Measurements from ENCODE around the gene FRMD4A. TPM values are rescaled to one million over a fixed set of nuclear protein-coding genes. Genes with fewer than 3 reads are reported as not detected.

The FRMD4A gene
- total and polyA plus RNA-seq, 10 of the 15 experiments (the other 5 are each of a cell fraction or from before 2014, with no cell fraction given) = 17.8 to 75.2 (median 39.1) TPM

- Histone ChIP-seq H3K4me1 (ENCODE audit: control insufficient read depth, insufficient read depth, low read length) (peaks cover 14% of the 10 kb centered on the region), H3K27me3 (replicated peaks in 1 of 2; ENCODE audit: control insufficient read depth in 2 of 2, insufficient read depth in 2 of 2, low read length in 1 of 2) (no peaks in the 10 kb centered on the region), H3K36me3 (ENCODE audit: control insufficient read depth in 2 of 2, insufficient read depth in 2 of 2, low read length in 1 of 2) (no peaks in the 10 kb centered on the region), H2AFZ (ENCODE audit: control insufficient read depth, low read depth, low read length) (no peak overlapping the region), H3K79me2 (ENCODE audit: control insufficient read depth, insufficient read depth, low read length) (no peaks in the 10 kb centered on the region), H3K4me2 (ENCODE audit: control insufficient read depth, insufficient read depth) (no peak overlapping the region), H3K9ac (ENCODE audit: control insufficient read depth, insufficient read depth, low read length) (no peak overlapping the region), H3K27ac (ENCODE audit: control insufficient read depth, insufficient read depth) (no peak overlapping the region), H4K20me1 (ENCODE audit: control insufficient read depth, insufficient read depth) (no peaks in the 10 kb centered on the region), H3K4me3 (no peak overlapping the region), H3K9me3 (replicated peaks; ENCODE audit: control insufficient read depth, insufficient read depth, low read length) (no peaks in the 10 kb centered on the region)
- ChIA-PET SMC1A (ENCODE audit: uncharacterized antibody, unreplicated experiment) (interaction anchor here (0.7 to 1.2 kb wide), 2 partner anchors 10 to 406 kb away, joined by 3 to 4 read pairs; no protein-coding TSS in a partner anchor), POLR2A (no interaction called here), RAD21 (ENCODE audit: unreplicated experiment) (interaction anchor here (1.1 kb wide), 1 partner anchor 97 kb away, joined by 3 read pairs; no protein-coding TSS in a partner anchor), CTCF (interaction anchor here (0.6 to 1.7 kb wide), 2 partner anchors 12 to 96 kb away, joined by 3 read pairs; no protein-coding TSS in a partner anchor)
- DNase-seq (ENCODE audit: low read depth, low spot score) (no peak), ATAC-seq (no peak), FAIRE-seq (no peak)
- BruUV-seq (replicated peaks) = no TSS peak
- 51% methylated on average over 8 of the region's 8 CpGs for WGBS (ENCODE audit: insufficient coverage, insufficient replicate concordance, low lambda C conversion rate, missing lambda C conversion rate)
- intact Hi-C loops (cut with micrococcal nuclease; ENCODE audit: unreplicated experiment) (no loop called here), in situ Hi-C loops (cut with MboI) (no loop called here)
- TF ChIP-seq HDGF (IDR thresholded peaks at IDR 0.05) (no peak), RELA (IDR thresholded peaks at IDR 0.05; ENCODE audit: borderline replicate concordance, partially characterized antibody) (no peak), IRF4 (IDR thresholded peaks at IDR 0.05; ENCODE audit: low read depth, low read length) (no peak), HDAC6 (IDR thresholded peaks at IDR 0.05; ENCODE audit: unreplicated experiment) (no peak), ESRRA (IDR thresholded peaks at IDR 0.05; ENCODE audit: low read length) (no peak), IRF5 (IDR thresholded peaks at IDR 0.05; ENCODE audit: borderline replicate concordance) (no peak), CHD1 (IDR thresholded peaks at IDR 0.05; ENCODE audit: low read depth, low read length) (no peak), POU2F2 (IDR thresholded peaks at IDR 0.05; ENCODE audit: borderline replicate concordance, low read depth, low read length) (no peak)
Observed at GRCh38 chr10:13883636-13884444, 446.9 kb downstream of the FRMD4A start.

Data from GM12878 (cell line).